Upper lobe of left lung (tissue), 4 donors: ENCODE results near the gene IGFN1.

Experiments used
- CTCF ChIP-seq, 6 experiments: fragments of 450-650 bp in 4 of 6; fragments of 200-600 bp in 2 of 6; sonication (generic) in 2 of 6; IDR thresholded peaks; one replicate each; pipeline ENCODE4 v1.5.1; 2016 to 2019; ENCODE audit warnings: antibody characterized with exemption in 6 of 6
- EP300 ChIP-seq, 4 donors: sonication (generic); formaldehyde crosslinking; IDR thresholded peaks; one replicate each; pipeline ENCODE4 v1.5.1; 2017; ENCODE audit warnings: antibody characterized with exemption in 4 of 4, control low read depth in 2 of 4
- POLR2A ChIP-seq, 4 donors: fragments of 450-650 bp; IDR thresholded peaks; one replicate each; pipeline ENCODE4 v1.5.1; 2016 to 2017; ENCODE audit warnings: antibody characterized with exemption in 4 of 4, mild to moderate bottlenecking in 2 of 4
- POLR2AphosphoS5 ChIP-seq, 2 donors: sonication (generic); formaldehyde crosslinking; IDR thresholded peaks; one replicate each; pipeline ENCODE4 v1.5.1; 2017; ENCODE audit warnings: antibody characterized with exemption in 2 of 2

GRCh38 chr1:201153474-201154388, 36.9 kb upstream of the IGFN1 start:
- TF ChIP-seq POLR2A (IDR thresholded peaks at IDR 0.05) (no peak), EP300 (IDR thresholded peaks at IDR 0.05) (no peak), CTCF (IDR thresholded peaks at IDR 0.05) (no peak), POLR2AphosphoS5 (IDR thresholded peaks at IDR 0.05) (no peak)
